Activated T-cell treated with anti-CD3 and anti-CD28 coated beads, Interleukin-2, amount 50 U/mL, for 72 hours (primary cell): ENCODE results near the gene FHIT. TPM values are rescaled to one million over a fixed set of nuclear protein-coding genes. Genes with fewer than 3 reads are reported as not detected.

Experiments
- ATAC-seq, 2 donors: fragments of 150-1000 bp; cut with Tn5 transposase; replicated peaks in 1 of 2; 2 replicates each; pipeline ENCODE4 v1.10.0; 2021; ENCODE audit warnings: moderate library complexity in 2 of 2, mild to moderate bottlenecking in 1 of 2
- DNase-seq, 2 donors: peaks; one replicate each; pipeline ENCODE4 v3.0.0; 2021 to 2022; ENCODE audit warnings: mixed read lengths in 1 of 2
- H3K27ac Mint-ChIP-seq: one replicate; pipeline ENCODE4 v1.8.0; 2022; ENCODE audit warnings: mild to moderate bottlenecking, moderate library complexity, mixed read lengths
- H3K27me3 Mint-ChIP-seq: one replicate; pipeline ENCODE4 v1.8.0; 2022; ENCODE audit warnings: low read depth, mixed read lengths
- H3K36me3 Mint-ChIP-seq, 2 donors: one replicate each; pipeline ENCODE4 v1.8.0; 2022; ENCODE audit warnings: mixed read lengths in 2 of 2, mild to moderate bottlenecking in 1 of 2; ENCODE audit not compliant: insufficient read depth in 2 of 2
- H3K4me1 Mint-ChIP-seq: one replicate; pipeline ENCODE4 v1.8.0; 2022; ENCODE audit warnings: low read depth, mixed read lengths
- H3K4me3 Mint-ChIP-seq, 2 donors: one replicate each; pipeline ENCODE4 v1.8.0; 2022; ENCODE audit warnings: mild to moderate bottlenecking in 2 of 2, mixed read lengths in 2 of 2, moderate library complexity in 2 of 2
- H3K9me3 Mint-ChIP-seq, 2 donors: one replicate each; pipeline ENCODE4 v1.8.0; 2022; ENCODE audit warnings: mixed read lengths in 2 of 2
- total RNA-seq, 2 donors: library from RNA; stranded (reverse); gene quantifications; one replicate each; pipeline ENCODE4 v1.2.3, GENCODE V29; 2022

The FHIT gene
- total RNA-seq, 2 donors from 2014 or later = 48.2 to 54.9 TPM

- no peak overlapping the region for H3K27ac Mint-ChIP-seq
- peaks cover 0 to 8% of the 10 kb centered on the region in 2 donors for H3K9me3 Mint-ChIP-seq
- peaks cover 4 to 8% of the 10 kb centered on the region in 2 donors for H3K36me3 Mint-ChIP-seq
- no peak for DNase-seq
- H3K4me1 Mint-ChIP-seq = no peaks in the 10 kb centered on the region
- no peak for ATAC-seq
- H3K4me3 Mint-ChIP-seq = no peak overlapping the region
- no peaks in the 10 kb centered on the region for H3K27me3 Mint-ChIP-seq
Observed at GRCh38 chr3:60973321-60973720, 277.9 kb downstream of the FHIT start.

- DNase-seq = no peak
- no peaks in the 10 kb centered on the region for H3K27me3 Mint-ChIP-seq
- H3K9me3 Mint-ChIP-seq = peaks cover 0 to 8% of the 10 kb centered on the region in 2 donors
- peaks cover 4 to 8% of the 10 kb centered on the region in 2 donors for H3K36me3 Mint-ChIP-seq
- no peak overlapping the region for H3K4me3 Mint-ChIP-seq
- H3K4me1 Mint-ChIP-seq = no peaks in the 10 kb centered on the region
- no peak for ATAC-seq
- no peak overlapping the region for H3K27ac Mint-ChIP-seq
Observed at GRCh38 chr3:60972599-60972998, 278.7 kb downstream of the FHIT start.

- Mint-ChIP-seq H3K27ac (no peak overlapping the region), H3K36me3 (peaks cover 3 to 7% of the 10 kb centered on the region in 2 donors), H3K27me3 (no peaks in the 10 kb centered on the region), H3K4me1 (no peaks in the 10 kb centered on the region), H3K9me3 (peaks cover 0 to 8% of the 10 kb centered on the region in 2 donors), H3K4me3 (no peak overlapping the region)
- no peak for ATAC-seq
- no peak for DNase-seq
Observed at GRCh38 chr3:60970850-60971249, 280.4 kb downstream of the FHIT start.

GRCh38 chr3:60967141-60967540, 284.1 kb downstream of the FHIT start:
- Mint-ChIP-seq H3K36me3 (peaks cover 7 to 13% of the 10 kb centered on the region in 2 donors), H3K4me3 (no peak overlapping the region), H3K27me3 (no peaks in the 10 kb centered on the region), H3K4me1 (no peaks in the 10 kb centered on the region), H3K27ac (no peak overlapping the region), H3K9me3 (peaks cover 10 to 15% of the 10 kb centered on the region in 2 donors)
- ATAC-seq = no peak
- no peak for DNase-seq

- no peak for ATAC-seq
- Mint-ChIP-seq H3K4me3 (no peak overlapping the region), H3K27me3 (no peaks in the 10 kb centered on the region), H3K4me1 (no peaks in the 10 kb centered on the region), H3K27ac (no peak overlapping the region), H3K36me3 (peaks cover 2 to 14% of the 10 kb centered on the region in 2 donors), H3K9me3 (peaks cover 11 to 27% of the 10 kb centered on the region in 2 donors)
- DNase-seq = no peak
Observed at GRCh38 chr3:60957541-60957940, 293.7 kb downstream of the FHIT start.

- Mint-ChIP-seq H3K4me1 (no peaks in the 10 kb centered on the region), H3K36me3 (peaks cover 2 to 9% of the 10 kb centered on the region in 2 donors), H3K4me3 (no peak overlapping the region), H3K9me3 (peaks cover 11 to 21% of the 10 kb centered on the region in 2 donors), H3K27ac (no peak overlapping the region), H3K27me3 (no peaks in the 10 kb centered on the region)
- ATAC-seq (no peak), DNase-seq (no peak)
Observed at GRCh38 chr3:60956729-60957128, 294.5 kb downstream of the FHIT start.

GRCh38 chr3:60955034-60955433, 296.2 kb downstream of the FHIT start:
- no peak overlapping the region for H3K27ac Mint-ChIP-seq
- H3K36me3 Mint-ChIP-seq = peaks cover 2 to 8% of the 10 kb centered on the region in 2 donors
- no peak overlapping the region for H3K4me3 Mint-ChIP-seq
- peaks cover 7 to 17% of the 10 kb centered on the region in 2 donors for H3K9me3 Mint-ChIP-seq
- H3K4me1 Mint-ChIP-seq = no peaks in the 10 kb centered on the region
- no peaks in the 10 kb centered on the region for H3K27me3 Mint-ChIP-seq
- DNase-seq (no peak), ATAC-seq (no peak)

- no peaks in the 10 kb centered on the region for H3K4me1 Mint-ChIP-seq
- DNase-seq = no peak
- H3K36me3 Mint-ChIP-seq = peaks cover 2 to 8% of the 10 kb centered on the region in 2 donors
- H3K9me3 Mint-ChIP-seq = peaks cover 7 to 13% of the 10 kb centered on the region in 2 donors
- H3K4me3 Mint-ChIP-seq = no peak overlapping the region
- no peaks in the 10 kb centered on the region for H3K27me3 Mint-ChIP-seq
- no peak for ATAC-seq
- H3K27ac Mint-ChIP-seq = no peak overlapping the region
Observed at GRCh38 chr3:60954048-60954447, 297.2 kb downstream of the FHIT start.

GRCh38 chr3:60953351-60953750, 297.9 kb downstream of the FHIT start:
- Mint-ChIP-seq H3K4me1 (no peaks in the 10 kb centered on the region), H3K27ac (no peak overlapping the region), H3K27me3 (no peaks in the 10 kb centered on the region), H3K36me3 (peaks cover 2 to 8% of the 10 kb centered on the region in 2 donors), H3K9me3 (peaks cover 7 to 13% of the 10 kb centered on the region in 2 donors), H3K4me3 (no peak overlapping the region)
- ATAC-seq (no peak), DNase-seq (no peak)

GRCh38 chr3:60952055-60952454, 299.2 kb downstream of the FHIT start:
- DNase-seq = no peak
- Mint-ChIP-seq H3K4me3 (no peak overlapping the region), H3K4me1 (no peaks in the 10 kb centered on the region), H3K36me3 (peaks cover 2 to 8% of the 10 kb centered on the region in 2 donors), H3K9me3 (peaks cover 7 to 11% of the 10 kb centered on the region in 2 donors), H3K27me3 (no peaks in the 10 kb centered on the region), H3K27ac (no peak overlapping the region)
- no peak for ATAC-seq

GRCh38 chr3:60949146-60949545, 302.1 kb downstream of the FHIT start:
- Mint-ChIP-seq H3K4me3 (no peak overlapping the region), H3K27me3 (no peaks in the 10 kb centered on the region), H3K9me3 (peaks cover 0 to 1% of the 10 kb centered on the region in 2 donors), H3K36me3 (no peaks in the 10 kb centered on the region), H3K27ac (no peak overlapping the region), H3K4me1 (no peaks in the 10 kb centered on the region)
- DNase-seq (no peak), ATAC-seq (no peak)

- H3K4me3 Mint-ChIP-seq = no peak overlapping the region
- ATAC-seq (no peak), DNase-seq (no peak)
- no peaks in the 10 kb centered on the region for H3K27me3 Mint-ChIP-seq
- no peaks in the 10 kb centered on the region for H3K36me3 Mint-ChIP-seq
- peaks cover 0 to 1% of the 10 kb centered on the region in 2 donors for H3K9me3 Mint-ChIP-seq
- no peaks in the 10 kb centered on the region for H3K4me1 Mint-ChIP-seq
- no peak overlapping the region for H3K27ac Mint-ChIP-seq
Observed at GRCh38 chr3:60948488-60948887, 302.8 kb downstream of the FHIT start.

- Mint-ChIP-seq H3K4me3 (no peak overlapping the region), H3K27ac (no peak overlapping the region), H3K36me3 (peaks cover 0 to 3% of the 10 kb centered on the region in 2 donors), H3K4me1 (peaks cover 6% of the 10 kb centered on the region), H3K9me3 (peaks cover 2% of the 10 kb centered on the region in 2 donors), H3K27me3 (no peaks in the 10 kb centered on the region)
- no peak for ATAC-seq
- DNase-seq = no peak
Observed at GRCh38 chr3:60935709-60936108, 315.5 kb downstream of the FHIT start.

- Mint-ChIP-seq H3K4me3 (no peak overlapping the region), H3K27ac (no peak overlapping the region), H3K27me3 (no peaks in the 10 kb centered on the region), H3K9me3 (peaks cover 2% of the 10 kb centered on the region in 2 donors), H3K36me3 (peaks cover 0 to 3% of the 10 kb centered on the region in 2 donors), H3K4me1 (peaks cover 6% of the 10 kb centered on the region)
- ATAC-seq (no peak), DNase-seq (no peak)
Observed at GRCh38 chr3:60933824-60934223, 317.4 kb downstream of the FHIT start.
